ENCODE data around the gene STARD3. TPM values are rescaled to one million over a fixed set of nuclear protein-coding genes. Genes with fewer than 3 reads are reported as not detected.
A peak's percentile ranks its signal among the peaks of the same experiment; 100 is the strongest.

The STARD3 gene
- total RNA-seq, 1 experiment from 2014 or later = 44.8 TPM

GRCh38 chr17:39675390-39676082 lies 38.6 kb downstream of the STARD3 start:
- no peaks in the 10 kb centered on the region for H3K9me3 ChIP-seq (ENCODE audit: control insufficient read depth, insufficient read depth, low read depth, low read length)
- ChIA-PET POLR2A (no interaction called here), CTCF (no interaction called here)
- no peak overlapping the region for H3K27ac ChIP-seq (ENCODE audit: low read length)
- no peak for DNase-seq (ENCODE audit: low read depth, low spot score)
- TF ChIP-seq REST (IDR thresholded peaks at IDR 0.05; ENCODE audit: insufficient read depth in 1 of 2, low read depth in 2 of 2, low read length in 1 of 2) = no peak
- TF ChIP-seq POLR2AphosphoS5 (IDR thresholded peaks at IDR 0.05; ENCODE audit: low read depth, low read length) = no peak
- TF ChIP-seq CTCF (IDR thresholded peaks at IDR 0.05) = no peak
- TF ChIP-seq TCF7L2 (IDR thresholded peaks at IDR 0.05; ENCODE audit: low read depth, low read length) = no peak
- ATAC-seq = peak; percentile 13; the same call in 1 of the 2 replicates
- no peaks in the 10 kb centered on the region for H3K27me3 ChIP-seq (ENCODE audit: control insufficient read depth, insufficient read depth, low read length)
- intact Hi-C loops (cut with micrococcal nuclease; ENCODE audit: unreplicated experiment) (no loop called here), in situ Hi-C loops (cut with HindIII; ENCODE audit: low pct_unique_long_range_greater_than_20kb, low sequenced_read_pairs) (no loop called here)
- no TSS peak for BruUV-seq (replicated peaks)
- H3K36me3 ChIP-seq (ENCODE audit: control insufficient read depth, insufficient read depth, low read length) = no peaks in the 10 kb centered on the region
- H3K4me3 ChIP-seq (ENCODE audit: low read depth in 2 of 2, low read length in 2 of 2) = no peak overlapping the region
- H3K4me1 ChIP-seq (ENCODE audit: control insufficient read depth, insufficient read depth, low read length) = peaks cover 5% of the 10 kb centered on the region; the same call in 1 of the 2 replicates

- POLR2A ChIA-PET = no interaction called here
- intact Hi-C loops (cut with micrococcal nuclease; ENCODE audit: unreplicated experiment) (no loop called here), in situ Hi-C loops (cut with HindIII; ENCODE audit: low pct_unique_long_range_greater_than_20kb, low sequenced_read_pairs) (no loop called here)
- no peaks in the 10 kb centered on the region for H3K9me3 ChIP-seq (ENCODE audit: control insufficient read depth, insufficient read depth, low read depth, low read length)
- DNase-seq (ENCODE audit: low read depth, low spot score) (no peak), ATAC-seq (peak; percentile 15)
- no TSS peak for BruUV-seq (replicated peaks)
- H3K4me1 ChIP-seq (ENCODE audit: control insufficient read depth, insufficient read depth, low read length) = peaks cover 5% of the 10 kb centered on the region; the same call in 1 of the 2 replicates
- H3K27ac ChIP-seq (ENCODE audit: low read length) = no peak overlapping the region
- TF ChIP-seq POLR2AphosphoS5 (IDR thresholded peaks at IDR 0.05; ENCODE audit: low read depth, low read length) (no peak), TCF7L2 (IDR thresholded peaks at IDR 0.05; ENCODE audit: low read depth, low read length) (no peak), REST (IDR thresholded peaks at IDR 0.05; ENCODE audit: insufficient read depth in 1 of 2, low read depth in 2 of 2, low read length in 1 of 2) (no peak), SIN3A (IDR thresholded peaks at IDR 0.05; ENCODE audit: borderline replicate concordance, insufficient read depth, low read depth, low read length) (no peak), CTCF (IDR thresholded peaks at IDR 0.05) (no peak)
- H3K27me3 ChIP-seq (ENCODE audit: control insufficient read depth, insufficient read depth, low read length) = no peaks in the 10 kb centered on the region
- CTCF ChIA-PET = no interaction called here
- H3K36me3 ChIP-seq (ENCODE audit: control insufficient read depth, insufficient read depth, low read length) = no peaks in the 10 kb centered on the region
- no peak overlapping the region for H3K4me3 ChIP-seq (ENCODE audit: low read depth in 2 of 2, low read length in 2 of 2)
Measured at GRCh38 chr17:39676198-39676819, 39.4 kb downstream of the STARD3 start.
